NCI-H2171 treated with DMSO at 0.1 percent for 48 hours (cell line): ENCODE measurements around the gene IL36B.
"Not testable (repeated sequence)": the region's sequence is repeated elsewhere in the genome, so short reads cannot be mapped to it uniquely, and the experiment has no call there.

Source experiments
- DNase-seq: peaks from one replicate; lab custom pipeline; 2025; lab: John Stamatoyannopoulos, UW

IL36B gene

DNA sequence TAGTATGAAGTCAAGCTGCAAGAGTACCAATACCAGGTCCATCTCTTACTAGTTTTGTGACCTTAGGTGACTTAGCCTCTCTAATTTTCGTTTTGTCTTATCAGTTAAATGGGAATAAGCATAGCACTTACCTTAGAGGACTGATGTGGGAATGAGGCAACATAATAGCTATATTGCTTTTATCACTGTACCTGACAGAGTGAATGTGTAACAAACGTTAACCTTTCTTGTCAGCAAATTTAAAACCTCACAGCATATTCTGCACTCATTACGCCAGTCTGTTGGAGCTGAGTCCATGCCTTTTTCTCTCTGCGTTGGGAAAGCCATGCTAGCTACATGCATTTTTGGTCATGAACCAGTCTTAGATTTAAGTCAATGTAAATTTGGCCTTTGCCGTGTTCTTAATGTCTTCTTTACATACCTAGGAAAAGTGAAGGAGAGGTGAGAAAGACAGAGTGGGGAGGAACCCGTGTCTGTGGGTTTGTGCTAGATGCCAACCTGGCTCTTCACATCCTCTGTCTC lies at the start of gene IL36B:
IL36B (minus strand) TSS at position 472 of the 522 bp plus-strand sequence.
- no peak for DNase-seq

GRCh38 chr2:113102133-113102532 lies 49.5 kb upstream of the IL36B start:
- DNase-seq: no peak

DNA sequence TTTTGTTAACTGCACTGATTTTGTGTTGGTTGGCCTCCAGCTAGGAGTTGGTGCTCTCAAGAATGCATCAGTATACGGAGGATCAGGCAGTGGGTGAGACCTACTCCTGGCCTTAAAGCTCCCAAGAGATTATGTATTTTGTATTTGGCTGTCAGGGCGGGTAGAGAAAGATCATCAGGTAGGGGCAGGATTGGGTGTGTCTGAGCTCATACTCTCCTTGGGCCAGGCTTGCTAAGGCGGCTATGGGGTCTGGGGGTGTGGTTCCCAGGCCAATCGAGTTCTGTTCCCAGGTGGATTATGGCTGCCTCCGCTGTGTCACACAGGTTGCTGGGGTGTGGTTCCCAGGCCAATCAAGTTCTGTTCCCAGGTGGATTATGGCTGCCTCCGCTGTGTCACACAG lies 45.9 kb upstream of the IL36B start:
- DNase-seq: no peak

GRCh38 chr2:113098041-113098440 lies 45.4 kb upstream of the IL36B start:
- no peak for DNase-seq

GRCh38 chr2:113096842-113097618 lies 44.4 kb upstream of the IL36B start:
- DNase-seq: not testable (repeated sequence)

DNA sequence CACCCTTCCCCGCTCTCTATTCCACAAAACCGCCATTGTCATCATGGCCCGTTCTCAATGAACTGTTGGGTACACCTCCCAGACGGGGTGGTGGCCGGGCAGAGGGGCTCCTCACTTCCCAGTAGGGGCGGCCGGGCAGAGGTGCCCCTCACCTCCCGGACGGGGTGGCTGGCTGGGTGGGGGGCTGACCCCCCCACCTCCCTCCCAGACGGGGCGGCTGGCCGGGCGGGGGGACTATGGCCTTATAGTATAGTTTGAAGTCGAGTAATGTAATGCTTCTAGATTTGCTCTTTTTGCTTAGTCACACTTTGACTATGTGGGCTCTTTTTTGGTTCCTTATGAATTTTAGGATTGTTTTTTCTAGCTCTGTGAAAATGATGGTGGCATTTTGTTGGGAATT lies 43.6 kb upstream of the IL36B start:
- DNase-seq: not testable (repeated sequence)

DNA sequence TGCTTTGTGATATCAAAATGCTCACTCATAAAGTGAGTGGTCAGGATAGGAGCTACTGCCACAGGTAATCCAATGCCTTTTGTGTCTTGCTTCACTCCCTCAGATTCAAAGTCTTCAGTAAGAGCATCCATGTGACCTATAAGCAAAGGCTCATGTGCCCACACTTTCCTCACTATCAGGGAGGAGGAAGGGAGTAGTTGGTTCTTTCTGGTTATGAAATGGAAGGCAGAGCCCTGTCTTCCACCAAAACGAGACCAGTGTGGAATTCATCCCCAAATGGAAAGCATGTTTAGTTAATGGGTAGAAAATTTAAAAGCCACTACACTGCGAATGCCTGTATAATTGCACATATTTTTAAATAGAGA lies 40.9 kb upstream of the IL36B start:
- no peak for DNase-seq

GRCh38 chr2:113092864-113093612 lies 40.4 kb upstream of the IL36B start:
- DNase-seq: no peak

DNA sequence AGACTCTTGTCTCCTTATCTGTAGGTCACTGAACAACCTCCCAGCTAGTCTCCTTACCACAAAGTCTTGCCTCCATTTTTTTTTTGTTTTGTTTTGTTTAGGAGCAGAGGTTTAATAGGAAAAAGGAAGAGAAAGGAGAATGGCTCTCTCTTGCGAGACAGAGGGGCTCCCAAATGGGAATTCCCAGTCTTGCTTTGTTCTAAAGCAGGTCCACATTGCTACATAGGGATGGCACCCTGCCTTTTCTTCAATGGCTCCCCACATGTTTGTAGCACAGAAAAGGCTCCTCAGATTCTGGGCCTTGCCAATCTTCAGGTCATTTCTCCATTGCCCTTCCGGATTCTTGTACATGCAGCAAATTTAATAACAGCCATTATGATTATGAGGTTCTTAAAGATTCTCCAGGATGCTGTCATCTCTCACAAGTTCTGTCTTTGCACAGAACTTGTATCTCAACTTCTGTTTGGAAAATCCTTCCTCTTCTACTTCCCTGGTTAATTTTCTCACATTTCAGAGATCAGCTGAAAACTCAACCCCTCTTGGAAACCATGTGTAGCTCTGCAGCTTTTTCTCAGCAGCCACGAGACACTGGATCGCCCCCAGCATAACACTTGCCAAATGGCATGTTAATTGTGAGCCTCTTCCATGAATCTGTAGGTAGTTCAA lies 38.7 kb upstream of the IL36B start:
- no peak for DNase-seq

DNA sequence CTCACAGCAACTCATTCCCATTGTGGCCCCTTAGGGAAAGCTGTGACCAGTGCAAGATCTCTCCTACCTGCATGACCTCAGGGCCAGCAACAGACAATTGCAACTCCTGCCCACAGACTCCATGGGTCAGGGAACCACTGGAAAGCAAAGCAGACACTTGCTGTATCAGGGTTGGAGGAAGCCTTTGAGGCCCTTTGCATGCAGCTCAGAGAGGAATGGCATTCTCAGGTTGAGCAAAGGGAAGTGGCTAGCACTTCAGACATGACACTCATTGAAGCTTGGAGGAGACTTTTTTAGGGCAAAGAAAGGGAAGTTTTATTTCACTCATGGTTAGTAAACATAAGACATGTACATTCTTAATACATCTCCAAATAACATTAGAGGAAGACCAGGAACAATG lies 37.2 kb upstream of the IL36B start:
- DNase-seq: no peak

GRCh38 chr2:113088213-113088992 lies 35.7 kb upstream of the IL36B start:
- no peak for DNase-seq

DNA sequence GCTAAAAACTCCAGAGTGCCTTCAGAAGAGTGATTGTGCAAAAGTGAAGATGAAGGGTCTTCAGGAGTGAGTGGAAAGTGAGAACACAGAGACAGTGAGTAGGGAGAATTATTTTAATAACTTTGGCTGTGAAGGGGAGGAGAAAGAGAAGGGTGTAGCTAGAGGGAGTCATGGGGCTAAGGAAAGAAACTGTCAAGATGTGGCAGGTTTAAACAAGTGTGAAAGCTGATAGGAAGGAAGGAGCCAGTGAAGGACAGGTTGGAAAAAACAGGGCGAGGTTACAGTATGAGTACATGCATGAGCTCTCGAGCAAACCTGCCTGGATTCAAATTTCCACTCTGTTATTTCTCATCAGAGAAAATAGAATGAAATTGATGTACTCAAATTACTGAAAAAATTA lies 32.9 kb upstream of the IL36B start:
- peak; percentile 53 for DNase-seq

- no peak for DNase-seq
These were observed 31.8 kb upstream of the IL36B start for GRCh38 chr2:113084249-113085000.

GRCh38 chr2:113083296-113083695 lies 30.6 kb upstream of the IL36B start:
- no peak for DNase-seq

GRCh38 chr2:113081488-113082210 lies 29.0 kb upstream of the IL36B start:
- no peak for DNase-seq

DNA sequence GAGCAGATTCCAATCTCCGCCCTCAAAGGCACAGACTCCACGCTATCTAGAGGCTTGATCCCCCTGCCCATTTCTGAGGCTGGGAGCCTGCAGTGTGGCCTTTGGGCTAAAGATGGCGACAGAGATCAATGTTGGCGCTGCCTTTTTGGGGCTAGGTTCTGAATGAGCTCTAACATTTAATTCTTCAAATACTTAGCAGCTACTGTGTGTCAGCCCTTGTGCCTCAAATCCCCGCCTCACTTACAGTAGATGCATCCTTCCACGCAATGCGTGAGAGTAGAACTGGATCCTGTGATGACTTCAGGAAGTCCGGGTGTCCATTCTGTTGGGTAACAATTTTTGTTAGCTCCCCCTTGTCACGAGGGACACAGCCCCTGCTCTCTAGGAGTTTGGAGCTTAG lies 27.5 kb upstream of the IL36B start:
- DNase-seq: peak; percentile 31

GRCh38 chr2:113079131-113079530 lies 26.5 kb upstream of the IL36B start:
- no peak for DNase-seq

GRCh38 chr2:113078350-113078839 lies 25.7 kb upstream of the IL36B start:
- no peak for DNase-seq

DNA sequence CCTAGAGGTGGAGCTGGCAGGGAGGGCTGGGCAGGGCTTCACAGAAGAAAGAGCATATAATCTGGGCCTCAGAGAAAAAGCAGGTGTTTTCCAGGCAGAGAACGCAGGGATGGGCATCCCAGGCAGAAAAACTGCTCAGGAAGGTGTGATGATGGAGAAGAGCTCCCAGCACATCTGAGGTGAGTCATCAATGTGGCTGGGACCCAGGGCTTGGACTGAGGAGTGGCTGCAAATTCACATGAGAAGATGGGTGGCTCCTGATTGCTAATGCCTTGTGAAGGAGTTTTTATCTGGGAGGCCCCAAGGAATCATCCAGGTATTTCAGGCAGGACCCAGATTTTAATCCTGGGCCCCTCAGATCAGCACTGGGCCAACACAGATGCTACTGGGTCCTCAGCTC lies 25.3 kb upstream of the IL36B start:
- DNase-seq: no peak

- DNase-seq: no peak
These were observed 24.4 kb upstream of the IL36B start for GRCh38 chr2:113076954-113077669.
